NCI-H69 (cell line): ENCODE measurements around the gene ALDH16A1.

ENCODE experiments used
- DNase-seq: peaks from one replicate; lab custom pipeline; 2025; lab: John Stamatoyannopoulos, UW

ALDH16A1 gene

DNA sequence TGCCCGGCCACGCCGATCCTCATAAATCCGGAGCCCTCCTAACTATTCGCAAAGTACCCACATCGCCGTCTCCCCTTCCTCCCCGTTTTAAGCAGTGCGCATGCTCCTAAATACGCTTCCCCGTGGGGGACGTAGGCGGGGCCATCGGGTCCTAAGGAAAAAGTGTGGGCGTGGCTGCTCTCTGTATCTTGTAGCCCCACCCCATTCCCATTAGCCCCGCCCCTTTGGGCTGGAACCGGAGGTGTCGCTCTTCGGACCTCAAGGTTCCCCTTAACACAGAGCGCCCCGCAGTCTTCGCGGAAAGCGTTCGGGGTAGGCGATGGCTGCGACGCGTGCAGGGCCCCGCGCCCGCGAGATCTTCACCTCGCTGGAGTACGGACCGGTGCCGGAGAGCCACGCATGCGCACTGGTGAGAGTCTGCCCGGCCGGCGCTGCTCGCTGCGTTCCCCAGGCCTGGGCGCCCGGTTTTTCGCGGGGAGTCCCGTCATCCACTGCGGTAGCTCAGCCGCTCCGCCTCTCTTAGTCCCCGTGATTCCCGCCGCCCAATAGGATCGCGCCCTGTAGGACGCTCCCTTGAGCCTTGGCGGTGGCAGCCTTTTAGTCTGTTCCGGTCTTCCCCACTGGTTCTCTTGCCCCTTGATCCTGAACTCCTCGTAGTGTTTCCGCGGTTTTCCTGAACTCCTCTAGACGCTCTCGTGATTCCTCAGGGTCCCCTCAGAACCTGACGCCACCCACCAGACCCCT is at the start of gene ALDH16A1:
TSS of gene ALDH16A1 (plus strand) at position 213 of the 744 bp plus-strand sequence. CDS start at position 320, 107 bp downstream.
- peak; percentile 99 for DNase-seq

DNA sequence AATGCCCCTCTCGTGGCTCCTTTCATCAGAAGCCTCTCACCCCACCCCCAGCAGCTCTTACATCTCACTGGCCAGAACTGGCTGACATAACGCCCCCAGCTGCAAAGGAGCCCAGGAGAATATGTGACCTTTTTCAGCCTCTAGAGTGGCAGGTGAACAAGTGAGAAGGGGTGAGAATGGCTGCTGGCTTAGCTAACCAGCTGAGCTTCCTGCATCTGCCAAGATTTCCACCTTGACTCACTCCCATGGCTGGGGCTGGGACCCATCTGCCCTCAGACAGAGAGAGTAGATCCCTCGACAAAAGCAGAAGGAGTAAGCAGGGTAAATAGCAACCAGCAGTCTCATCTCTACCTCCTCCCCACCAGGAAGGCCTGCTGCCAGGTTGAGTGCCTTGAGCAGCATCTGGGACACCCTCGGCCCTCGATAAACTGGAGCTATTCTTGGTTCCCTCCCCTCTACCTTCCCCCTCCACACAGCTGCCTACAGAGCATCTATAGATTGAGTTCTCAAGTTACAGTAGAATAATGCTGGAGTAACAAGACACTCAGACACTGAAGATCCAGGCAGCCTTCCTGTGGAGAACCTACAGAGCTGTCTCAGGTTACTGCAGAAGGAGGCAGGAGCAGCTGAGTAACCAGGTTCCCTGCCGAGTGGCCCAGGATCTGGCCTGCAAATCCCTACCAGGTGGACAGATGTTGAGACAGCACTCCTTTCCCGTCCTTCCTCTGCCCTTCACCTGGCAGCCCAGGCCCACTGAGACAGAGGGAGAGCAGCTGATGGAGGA is 49.4 kb upstream of the ALDH16A1 start:
- peak; percentile 99 for DNase-seq

DNA sequence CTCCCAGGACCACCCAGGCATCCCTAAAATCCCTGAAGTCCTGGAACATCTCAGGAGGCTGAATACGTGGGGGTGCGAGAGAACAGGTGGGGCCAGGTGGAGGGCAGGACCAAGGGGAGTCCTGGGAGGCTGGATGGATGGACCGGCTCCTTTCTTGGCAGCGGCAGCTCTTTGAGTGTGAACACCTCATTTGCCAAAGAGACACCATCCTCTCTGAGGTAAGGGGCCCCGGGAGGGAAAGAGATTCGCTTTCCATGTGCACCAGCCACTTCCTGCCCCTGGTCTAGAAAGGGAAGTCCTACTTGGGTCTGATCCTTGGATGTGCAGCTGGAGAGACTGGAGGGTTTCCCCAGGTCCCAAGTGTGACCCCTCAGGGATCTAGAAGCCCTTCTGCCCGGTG is 45.9 kb upstream of the ALDH16A1 start:
- DNase-seq: no peak

DNA sequence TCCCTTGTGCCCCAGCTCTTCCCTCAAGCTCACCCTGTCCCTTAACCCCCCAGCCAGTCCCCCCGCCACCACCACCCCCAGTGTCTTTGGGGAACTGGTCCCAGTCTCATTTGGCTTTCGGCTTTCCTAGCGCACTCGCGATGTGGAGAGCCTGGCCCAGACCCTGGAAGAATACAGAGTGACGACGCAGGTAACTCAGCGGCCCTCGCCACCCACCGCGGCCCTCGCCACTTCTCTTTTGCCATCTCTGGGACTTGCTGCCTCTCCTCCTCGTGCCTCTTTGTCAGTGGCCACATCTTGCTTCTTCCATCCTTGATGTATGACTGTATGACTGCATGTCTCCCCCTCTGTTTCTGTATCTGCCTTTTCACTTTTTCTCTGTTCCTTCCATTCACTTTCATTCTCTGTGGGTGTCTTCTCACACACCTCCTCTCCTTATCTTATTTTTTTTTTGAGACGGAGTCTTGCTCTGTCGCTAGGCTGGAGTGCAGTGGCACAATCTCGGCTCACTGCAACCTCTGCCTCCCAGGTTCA is 45.5 kb upstream of the ALDH16A1 start:
- DNase-seq: no peak

DNA sequence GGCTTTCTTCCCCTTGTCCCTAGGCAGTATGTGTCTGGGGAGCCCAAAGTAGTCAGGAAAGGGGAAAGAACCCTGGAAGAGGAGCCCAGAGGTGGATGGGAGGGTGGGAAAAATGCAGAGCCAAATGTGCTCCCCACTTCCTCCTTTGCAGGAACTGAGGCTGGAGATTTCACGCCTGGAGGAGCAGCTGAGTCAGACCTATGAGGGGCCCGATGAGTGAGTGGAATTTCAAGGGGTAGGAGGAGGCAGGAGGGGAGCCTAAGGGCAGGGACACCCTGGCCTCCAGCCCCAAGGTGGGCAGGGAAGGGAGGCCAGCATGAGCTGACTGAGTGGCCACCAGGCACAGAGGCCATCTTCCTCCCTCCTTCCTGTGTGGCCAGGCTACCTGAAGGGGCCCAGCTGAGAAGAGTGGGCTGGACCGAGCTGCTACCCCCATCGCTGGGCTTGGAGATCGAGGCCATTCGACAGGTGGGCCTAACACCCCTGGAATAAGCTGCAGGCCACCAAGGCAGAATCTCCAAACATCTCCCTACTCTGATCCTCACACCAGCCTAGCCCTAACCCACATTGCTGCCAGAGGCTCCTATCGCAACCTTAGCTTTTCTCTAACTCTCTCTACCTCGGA is 44.1 kb upstream of the ALDH16A1 start:
- no peak for DNase-seq

DNA sequence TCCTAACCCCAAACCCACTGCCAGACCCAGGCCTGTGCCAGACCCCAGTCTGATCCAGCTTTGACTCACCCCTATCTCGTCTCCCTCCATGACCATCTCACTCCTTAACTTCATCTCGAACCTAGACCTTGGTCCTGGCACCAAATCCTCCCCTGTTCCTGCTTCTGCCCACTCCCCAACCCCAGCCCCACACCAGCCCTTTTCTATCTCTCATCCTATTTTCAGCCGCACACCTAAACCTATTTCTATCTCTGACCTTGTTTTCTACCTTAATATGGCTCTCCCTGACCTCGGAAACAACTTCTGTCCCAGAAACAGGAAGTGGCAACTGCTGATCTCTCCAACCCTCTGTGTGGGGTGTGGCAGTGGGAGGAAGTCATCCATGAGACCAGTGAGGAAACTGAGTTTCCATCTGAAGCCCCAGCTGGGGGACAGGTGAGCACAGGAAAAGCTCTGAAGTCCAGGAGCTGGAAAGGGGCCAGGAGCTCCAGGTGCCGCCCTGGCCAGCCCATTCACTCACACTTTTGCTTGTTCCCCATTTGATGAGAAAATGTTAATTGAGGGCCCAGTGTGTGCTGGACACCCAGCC is 43.5 kb upstream of the ALDH16A1 start:
- DNase-seq: peak; percentile 60

DNA sequence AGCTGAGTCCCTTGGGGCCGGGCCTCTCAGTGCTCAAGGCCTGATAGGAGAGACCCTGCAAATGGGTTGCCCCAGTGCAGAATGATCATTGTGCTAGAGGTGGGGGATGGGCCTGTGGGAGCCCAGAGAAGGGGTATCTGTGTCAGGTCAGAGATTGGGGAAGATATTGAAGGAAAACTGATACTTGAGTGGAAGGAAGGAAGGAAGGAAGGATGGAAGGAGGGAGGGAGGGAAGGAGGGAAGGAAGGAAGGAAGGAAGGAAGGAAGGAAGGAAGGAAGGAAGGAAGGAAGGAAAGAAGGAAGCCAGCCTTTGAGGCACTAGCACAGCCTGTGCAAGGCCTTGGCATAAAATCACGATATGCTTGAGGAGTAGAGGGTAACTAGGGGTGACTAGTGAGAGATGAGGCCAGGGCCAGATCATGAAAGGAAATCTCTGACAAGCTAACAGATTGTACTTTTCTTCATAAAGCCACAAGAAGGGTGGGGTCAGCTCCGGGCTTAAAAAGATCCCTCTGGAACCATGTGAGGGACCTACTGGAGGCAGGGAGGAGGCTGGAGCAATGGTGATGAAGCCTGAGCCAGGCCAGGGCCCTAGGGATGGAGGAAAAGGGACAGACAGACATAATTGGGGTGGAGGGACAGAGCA is 41.2 kb upstream of the ALDH16A1 start:
- no peak for DNase-seq

DNA sequence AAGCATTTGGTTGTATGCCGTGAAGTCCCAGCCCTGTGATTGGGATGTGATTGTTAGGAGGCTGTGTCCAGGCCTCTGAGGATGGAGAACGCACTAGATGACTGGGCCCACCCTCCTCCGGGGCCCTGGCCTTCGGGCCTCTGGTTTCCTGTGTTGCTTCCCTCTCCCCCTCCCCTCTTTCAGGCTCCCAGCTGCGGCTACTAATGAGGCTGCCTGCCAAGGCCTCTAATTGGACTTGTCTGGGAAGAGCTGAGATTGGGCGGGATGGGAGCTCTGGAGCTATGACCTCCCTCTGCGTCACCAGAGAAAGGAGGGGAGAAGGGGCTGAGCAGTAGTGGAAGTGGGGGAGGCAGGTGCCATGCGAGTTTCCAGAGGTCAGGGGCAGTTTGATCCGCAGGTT is 39.7 kb upstream of the ALDH16A1 start:
- DNase-seq: peak; percentile 97

DNA sequence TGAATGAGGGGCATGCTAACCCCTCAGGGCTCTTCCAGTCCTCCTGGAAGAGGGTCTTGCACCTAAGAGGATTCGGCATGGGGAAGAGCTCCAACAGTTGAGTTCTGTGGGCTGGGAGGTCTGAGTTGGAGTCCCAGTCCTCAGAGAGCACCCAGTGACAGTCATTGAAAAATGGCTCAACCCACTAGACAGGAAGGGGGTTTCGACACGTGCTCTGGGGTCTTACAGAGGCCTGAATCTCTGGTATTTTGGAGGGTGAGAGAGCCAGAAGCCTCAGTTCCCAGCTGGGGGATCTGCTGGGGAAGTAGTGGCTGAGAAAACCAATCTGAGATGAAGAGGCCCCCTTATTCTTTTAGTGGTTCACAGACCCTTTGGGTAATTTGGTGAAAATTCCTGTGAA is 38.8 kb upstream of the ALDH16A1 start:
- no peak for DNase-seq

DNA sequence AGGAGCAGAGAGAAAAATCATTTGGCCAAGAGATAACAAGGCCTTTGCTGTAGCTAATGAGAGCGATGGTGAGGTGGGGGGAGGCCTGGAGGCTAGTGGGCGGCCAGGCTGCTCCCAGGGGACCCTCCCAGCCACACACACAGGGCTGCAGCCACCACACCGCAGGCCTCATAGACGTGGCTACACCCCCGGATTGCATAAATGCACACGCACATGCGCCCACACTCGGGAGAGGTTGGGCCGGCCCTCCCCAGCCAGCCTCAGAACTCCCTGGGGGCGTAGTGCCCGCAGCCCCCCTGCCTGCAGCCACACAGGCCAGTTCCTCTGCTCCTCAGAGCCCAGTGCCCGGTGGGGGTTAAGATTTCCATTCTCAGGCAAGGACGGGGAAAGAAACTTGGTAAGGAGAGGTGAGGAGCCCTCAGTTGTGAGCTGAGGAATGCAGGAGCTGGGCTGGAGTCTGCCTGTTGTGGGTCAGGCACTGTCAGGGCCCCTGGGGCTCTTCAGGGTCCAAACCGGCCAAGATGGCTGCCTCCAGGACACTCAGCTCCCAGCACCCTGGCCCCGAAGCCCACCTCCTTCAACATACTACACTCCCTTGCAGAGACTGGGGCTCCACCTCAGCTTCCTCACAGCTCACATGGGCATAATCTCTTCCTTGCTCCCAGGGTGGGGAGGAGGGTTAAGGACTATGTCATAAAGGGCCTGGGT is 37.8 kb upstream of the ALDH16A1 start:
- DNase-seq: no peak

DNA sequence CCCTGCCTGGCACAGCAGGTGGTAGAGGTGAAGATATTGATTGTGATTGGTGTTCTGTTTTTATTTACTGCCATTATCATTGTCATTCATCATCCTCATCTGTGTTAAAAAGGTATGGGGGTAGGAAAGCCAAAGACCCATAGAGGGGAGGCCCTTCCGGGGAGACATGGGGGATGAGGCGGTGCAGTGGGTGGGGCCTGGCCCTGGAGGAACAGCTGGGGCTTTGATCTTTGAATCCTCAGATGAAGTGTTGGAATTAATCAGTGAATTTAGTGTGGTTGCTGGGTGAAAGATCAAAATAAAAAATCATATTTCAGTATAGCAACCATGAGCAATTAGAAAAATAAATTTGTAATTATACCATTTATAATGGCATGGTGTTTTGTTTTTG is 37.2 kb upstream of the ALDH16A1 start:
- DNase-seq: no peak

DNA sequence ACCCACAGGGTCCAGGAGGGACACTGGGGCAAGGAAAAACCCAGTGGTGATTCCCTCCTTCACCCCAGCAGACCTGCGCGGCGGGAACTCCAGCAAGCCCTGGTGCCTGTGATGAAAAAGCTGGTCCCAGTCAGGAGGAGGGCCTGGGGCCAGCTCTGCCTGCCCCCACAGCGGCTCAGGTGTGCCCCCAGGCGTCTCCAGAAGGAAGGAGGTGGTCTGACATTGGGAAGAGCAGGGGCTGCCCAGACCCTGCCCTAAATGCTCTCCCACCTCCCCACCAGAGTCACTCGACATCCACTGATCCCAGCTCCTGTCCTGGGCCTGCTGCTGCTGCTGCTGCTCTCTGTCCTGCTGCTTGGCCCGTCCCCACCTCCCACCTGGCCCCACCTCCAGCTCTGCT is 35.9 kb upstream of the ALDH16A1 start:
- no peak for DNase-seq

DNA sequence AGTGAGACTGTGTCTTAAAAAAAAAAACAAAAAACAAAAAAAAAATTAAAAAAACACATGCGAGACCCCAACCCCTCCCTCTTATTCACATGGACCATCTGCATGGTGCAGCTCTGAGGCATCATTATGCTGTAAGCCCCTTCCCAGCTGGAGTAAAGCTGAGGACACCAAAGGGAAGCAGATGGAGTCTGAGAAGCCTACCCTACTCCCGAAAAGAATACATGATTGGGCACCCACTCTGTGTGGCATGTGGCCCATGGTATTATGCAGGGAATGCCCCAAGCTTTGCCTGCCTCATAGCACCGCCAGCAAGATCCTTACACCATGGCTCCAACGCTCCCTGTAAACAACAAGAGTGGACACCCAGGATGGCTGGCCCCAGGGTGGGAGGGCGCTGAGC is 34.5 kb upstream of the ALDH16A1 start:
- DNase-seq: no peak

DNA sequence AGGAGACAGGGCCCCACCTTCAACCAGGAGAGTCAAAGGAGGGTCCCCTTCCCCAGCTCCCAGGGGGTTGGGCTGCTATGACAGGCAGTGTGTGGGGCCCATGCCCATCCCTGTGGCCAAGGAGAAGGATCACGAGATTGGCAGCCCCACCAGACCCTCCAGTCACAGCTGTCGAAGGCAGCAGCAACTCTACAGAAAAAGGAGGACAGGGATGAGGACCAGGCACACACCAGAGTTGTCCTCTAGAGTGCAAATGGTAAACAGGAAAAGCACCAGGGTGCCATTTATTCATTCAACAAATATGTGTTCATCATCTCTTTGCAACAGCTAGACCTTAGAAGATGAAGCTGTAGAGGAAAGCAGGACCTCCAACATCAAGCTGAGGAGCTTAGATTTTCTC is 33.9 kb upstream of the ALDH16A1 start:
- no peak for DNase-seq

DNA sequence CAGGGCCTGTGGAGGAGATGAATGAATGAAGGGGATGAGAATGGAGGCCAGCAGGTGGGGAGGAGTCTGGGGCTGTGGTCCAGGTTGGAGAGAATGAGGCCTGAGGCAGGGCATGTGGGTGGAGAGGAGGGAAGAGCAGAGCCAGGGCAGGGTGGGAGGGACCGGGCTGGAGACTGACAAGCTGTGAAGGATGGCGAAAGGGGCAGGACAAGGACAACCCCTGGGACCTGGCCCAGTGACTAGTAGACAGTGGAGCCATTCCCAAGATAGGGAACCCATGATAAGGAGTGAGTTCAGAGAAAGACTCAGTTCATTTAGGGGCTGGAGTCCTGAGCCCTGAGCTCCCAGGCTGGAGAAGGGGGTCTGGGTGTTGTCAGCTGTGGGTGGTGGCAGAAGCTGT is 32.8 kb upstream of the ALDH16A1 start:
- no peak for DNase-seq

DNA sequence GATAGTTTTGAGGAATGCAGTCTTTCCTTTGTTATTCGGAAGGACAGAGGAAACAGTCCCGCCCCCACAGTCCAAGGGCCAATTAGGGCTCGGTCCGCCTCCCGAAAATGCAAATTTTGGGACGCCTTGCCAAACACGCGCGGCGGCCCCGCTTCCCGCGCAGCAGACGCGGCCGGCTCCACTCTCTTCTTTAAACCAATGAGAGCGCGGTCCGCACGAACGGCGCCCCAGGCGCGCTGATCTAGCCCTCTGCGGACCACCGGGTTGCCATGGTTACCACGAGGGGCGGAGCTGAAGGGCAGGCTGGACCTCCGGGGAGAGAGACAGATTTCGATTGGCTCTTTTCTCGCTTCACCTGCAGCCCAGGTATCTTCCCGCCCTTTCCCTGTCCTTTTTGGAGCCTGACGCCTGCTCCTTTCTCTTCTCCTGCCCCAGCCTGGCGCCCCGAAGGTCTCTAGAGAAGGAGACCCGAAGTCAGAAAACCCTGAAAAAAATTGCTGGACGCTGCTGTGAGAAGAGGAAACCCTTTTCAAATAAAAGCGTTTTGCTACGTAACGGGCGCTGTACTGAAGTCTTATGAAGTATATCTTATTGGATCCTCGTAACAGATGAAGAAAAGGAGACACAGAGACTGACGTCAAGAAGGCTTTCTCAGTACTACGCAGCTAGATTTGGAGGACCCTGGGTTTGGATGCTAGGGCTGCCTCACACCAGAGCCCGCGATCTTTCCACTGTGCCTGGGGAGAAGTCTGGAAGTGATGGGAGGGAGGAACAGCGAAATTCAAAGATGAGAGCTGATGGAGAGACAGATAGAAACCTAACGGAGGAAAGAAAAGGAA is 31.8 kb upstream of the ALDH16A1 start:
- peak; percentile 98 for DNase-seq

DNA sequence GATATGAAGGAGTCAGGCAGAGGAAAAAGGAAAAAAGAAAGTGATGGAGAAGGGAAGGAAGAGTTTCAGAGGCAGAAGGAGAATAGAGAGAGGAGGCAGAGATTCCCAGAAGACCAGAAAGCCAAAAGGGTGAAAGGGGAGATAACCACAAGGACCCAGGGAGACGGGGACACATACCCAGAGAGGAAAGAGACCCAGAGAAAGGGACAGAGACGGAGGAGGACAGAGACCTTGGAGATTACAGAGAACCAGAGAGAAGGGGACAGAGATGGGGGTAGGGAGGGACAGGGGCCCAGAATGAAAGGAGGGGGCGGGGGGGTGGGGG is 31.2 kb upstream of the ALDH16A1 start:
- DNase-seq: no peak

DNA sequence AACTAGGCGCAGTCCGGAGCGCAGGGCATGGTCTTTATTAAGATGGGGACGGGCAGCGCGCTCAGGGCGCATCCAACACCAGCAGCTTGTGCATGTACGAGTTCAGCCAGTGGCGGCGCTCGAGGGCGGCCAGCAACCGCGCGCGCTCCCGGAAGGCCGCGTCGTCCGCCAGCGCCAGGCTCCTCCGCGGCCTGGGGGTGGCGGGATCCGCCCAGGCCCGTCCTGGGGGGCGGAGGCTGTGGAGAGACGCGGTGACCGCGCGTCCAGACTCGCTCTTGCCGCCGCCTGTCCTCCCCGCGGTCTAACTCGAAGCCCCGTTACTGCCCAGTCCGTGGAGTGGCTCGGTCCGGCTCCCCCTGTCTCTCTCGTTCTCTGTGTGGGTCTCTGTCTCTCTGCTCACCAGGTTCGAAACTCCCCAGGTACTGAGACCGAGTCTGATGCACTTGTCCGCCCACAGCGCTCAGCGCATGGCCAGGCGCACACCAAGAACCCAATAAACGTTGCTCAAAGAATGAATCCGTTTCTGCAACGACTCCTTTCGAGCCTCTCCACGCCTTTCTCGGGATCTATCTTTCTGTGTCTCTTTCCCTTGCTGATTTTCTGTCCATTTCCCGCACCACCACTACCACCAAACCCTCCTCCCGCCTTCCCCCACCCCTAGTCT is 30.5 kb upstream of the ALDH16A1 start:
- DNase-seq: peak; percentile 92

DNA sequence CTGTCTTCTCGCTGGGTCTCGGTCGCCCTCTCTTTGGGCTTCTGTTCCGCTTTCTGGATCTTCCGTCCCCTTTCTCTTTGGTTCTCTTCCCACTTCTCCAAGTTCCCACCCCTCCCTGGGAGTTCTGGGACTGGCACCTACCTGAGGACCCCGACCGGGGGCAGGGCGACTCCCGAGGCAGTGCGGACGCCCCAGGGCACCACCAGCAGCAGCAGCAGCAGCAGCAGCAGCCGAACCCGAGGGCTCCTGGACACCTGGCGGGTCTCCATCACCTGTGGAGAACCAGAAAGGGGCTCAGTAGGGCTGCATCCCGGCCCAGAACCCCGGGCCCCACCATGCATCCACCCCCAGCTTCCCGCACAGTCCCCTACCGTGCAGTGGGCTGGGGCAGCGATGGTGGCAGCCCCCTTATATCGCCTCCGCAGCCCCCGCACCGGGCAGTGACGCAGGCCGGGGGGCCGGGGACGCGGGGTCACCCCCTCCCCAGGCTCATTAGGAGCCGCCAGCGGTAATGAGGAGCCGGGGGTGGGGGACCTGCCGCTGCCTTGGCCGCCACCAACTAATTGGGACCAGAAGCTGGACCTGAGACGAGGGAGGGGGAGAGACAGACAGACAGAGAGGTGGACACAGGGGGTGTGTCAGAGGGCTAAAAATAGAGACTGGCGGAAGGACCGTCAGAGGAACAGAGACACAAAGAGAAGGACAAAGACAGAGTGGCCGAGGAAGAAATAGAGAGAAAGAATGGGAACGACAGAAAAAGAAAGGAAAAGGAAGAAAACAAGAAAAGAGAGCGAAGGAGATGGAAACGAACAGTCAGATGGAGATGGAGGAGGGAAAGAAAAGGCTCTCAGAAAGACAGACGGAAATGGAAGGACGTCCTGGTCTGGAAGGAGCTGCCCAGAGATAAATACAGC is 29.7 kb upstream of the ALDH16A1 start, which contains the start of gene PTH2:
TSS of gene PTH2 (minus strand) at position 371 of the 914 bp plus-strand sequence. CDS start at position 269, 102 bp downstream.
- DNase-seq: peak; percentile 67
